ENCODE results near the gene ZP1.

ZP1 gene

GRCh38 chr11:60874421-60875365 is 7.4 kb downstream of the ZP1 start:
- TF ChIP-seq CTCF (conservative IDR thresholded peaks at IDR 0.05; ENCODE audit: control insufficient read depth, insufficient read depth, low read depth, low read length): no peak
- DNase-seq (ENCODE audit: low read depth): no peak
- H3K4me3 ChIP-seq (ENCODE audit: control insufficient read depth, low read depth, low read length): no peak overlapping the region

DNA sequence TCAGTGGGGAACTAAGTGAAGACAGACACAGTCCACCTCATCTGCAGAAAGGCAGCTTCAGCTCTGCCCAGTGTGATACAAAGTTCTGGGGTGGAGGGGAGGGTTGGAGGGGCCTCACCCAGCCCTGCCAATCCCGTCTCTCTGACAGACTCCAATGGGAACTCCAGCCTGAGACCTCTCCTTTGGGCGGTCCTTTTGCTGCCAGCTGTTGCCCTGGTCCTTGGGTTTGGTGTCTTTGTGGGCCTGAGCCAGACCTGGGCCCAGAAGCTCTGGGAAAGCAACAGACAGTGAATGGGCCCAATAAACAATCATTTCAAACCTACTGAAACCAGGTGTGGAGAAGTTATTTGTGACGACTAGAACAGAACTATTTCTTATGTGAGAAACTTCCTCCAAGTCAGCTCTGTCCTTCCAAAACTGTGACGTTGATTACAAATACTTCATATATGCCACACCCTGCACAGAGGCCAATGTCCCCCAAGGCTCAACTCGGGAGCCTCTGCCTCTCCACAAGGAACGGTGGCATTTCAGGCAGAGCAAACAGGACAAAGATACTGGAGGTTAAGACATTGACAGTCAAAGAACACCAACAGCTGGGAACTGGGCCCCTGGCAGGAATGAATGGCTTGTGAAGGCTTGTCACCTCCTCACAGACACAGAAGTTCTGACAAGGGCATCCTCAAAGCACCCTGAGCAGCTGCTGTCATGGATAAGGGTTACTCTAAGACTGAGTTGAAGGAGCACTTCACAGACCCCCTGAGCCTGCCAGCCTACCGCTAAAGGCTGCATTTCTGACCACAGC is 8.2 kb downstream of the ZP1 start:
- TF ChIP-seq CTCF (conservative IDR thresholded peaks at IDR 0.05; ENCODE audit: control insufficient read depth, insufficient read depth, low read depth, low read length): no peak
- H3K4me3 ChIP-seq (ENCODE audit: control insufficient read depth, low read depth, low read length): no peak overlapping the region
- no peak for DNase-seq (ENCODE audit: low read depth)

DNA sequence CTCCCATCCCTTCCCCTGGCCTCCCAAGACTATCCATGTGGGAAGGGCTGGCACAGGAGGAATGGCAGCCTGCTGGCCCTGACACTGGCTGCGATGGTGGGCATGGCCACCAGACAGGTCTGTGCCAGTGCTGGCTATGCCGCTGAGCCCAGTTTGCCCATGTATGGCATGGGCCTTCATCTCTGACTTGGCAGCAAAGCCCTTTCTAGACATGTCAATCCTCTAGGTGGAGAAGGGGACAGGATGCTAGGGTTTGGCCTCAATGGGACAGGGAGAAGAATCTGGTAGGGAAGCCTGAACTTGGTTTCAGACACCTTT is 8.8 kb downstream of the ZP1 start:
- DNase-seq (ENCODE audit: low read depth): no peak
- TF ChIP-seq CTCF (conservative IDR thresholded peaks at IDR 0.05; ENCODE audit: control insufficient read depth, insufficient read depth, low read depth, low read length): no peak
- H3K4me3 ChIP-seq (ENCODE audit: control insufficient read depth, low read depth, low read length): no peak overlapping the region

DNA sequence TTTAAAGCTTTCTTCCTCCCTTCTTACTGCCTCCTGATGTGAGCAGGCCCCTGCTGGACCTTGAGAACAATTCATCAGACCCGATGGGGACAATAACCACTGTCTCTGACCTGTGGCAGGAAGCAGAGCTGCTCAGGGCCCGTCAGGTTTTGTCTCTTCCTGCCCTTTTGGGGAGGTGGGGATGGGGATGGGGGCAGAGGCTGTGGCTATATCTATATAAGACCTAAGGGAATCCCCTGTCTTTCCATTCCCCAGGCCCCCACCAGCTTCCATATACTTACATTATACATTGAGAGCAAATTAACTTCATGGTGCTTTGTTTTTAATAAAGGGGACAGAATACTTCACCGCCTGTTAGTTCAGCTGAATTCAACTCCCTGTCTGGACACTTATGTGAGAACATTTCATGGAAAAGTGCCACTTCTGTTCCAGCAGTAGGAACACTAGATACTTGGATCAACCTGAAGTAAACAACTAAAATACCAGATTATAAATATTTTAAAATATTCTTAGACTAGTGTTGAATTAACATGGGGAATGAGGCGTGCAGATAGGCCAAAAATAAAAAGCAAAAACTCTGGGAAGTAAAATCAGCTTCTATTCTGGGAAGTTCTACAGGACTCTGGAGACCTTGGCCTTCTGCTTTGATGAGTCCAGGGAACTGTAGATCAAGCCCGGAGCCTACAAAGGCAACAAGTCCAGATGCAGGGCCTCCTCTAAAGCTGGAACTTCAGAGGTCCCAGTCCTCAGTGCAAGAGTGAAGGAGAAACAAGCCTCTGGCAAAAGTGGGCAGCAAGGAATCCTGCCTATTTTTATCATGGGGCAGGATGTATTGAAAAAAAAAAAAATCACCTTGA is 11.1 kb downstream of the ZP1 start:
- no peak overlapping the region for H3K4me3 ChIP-seq (ENCODE audit: control insufficient read depth, low read depth, low read length)
- no peak for DNase-seq (ENCODE audit: low read depth)
- no peak for TF ChIP-seq CTCF (conservative IDR thresholded peaks at IDR 0.05; ENCODE audit: control insufficient read depth, insufficient read depth, low read depth, low read length)

DNA sequence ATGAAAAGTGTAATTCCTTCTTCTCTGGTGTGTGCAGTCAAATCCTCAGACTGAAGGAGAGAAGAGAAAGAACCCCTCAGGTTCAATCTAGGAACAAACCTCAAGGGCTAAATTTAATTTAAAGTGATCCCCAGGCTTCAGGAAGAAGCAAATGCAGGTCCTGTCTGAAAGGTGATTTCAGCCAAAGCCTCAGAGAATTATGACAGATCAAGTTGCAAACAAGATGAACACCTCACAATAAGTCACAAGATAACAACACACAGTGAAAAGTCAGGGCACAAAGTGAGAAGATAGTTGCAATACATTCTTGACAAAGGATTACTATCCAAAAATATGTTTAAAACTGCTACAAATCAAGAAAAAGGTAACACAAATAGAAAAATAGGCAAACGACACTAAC is 11.8 kb downstream of the ZP1 start:
- H3K4me3 ChIP-seq (ENCODE audit: control insufficient read depth, low read depth, low read length): no peak overlapping the region
- no peak for DNase-seq (ENCODE audit: low read depth)
- TF ChIP-seq CTCF (conservative IDR thresholded peaks at IDR 0.05; ENCODE audit: control insufficient read depth, insufficient read depth, low read depth, low read length): no peak

GRCh38 chr11:60879971-60880588 is 12.7 kb downstream of the ZP1 start:
- TF ChIP-seq CTCF (conservative IDR thresholded peaks at IDR 0.05; ENCODE audit: control insufficient read depth, insufficient read depth, low read depth, low read length): no peak
- H3K4me3 ChIP-seq (ENCODE audit: control insufficient read depth, low read depth, low read length): no peak overlapping the region
- DNase-seq (ENCODE audit: low read depth): no peak

Data from fibroblast of mammary gland (primary cell).